Measurements from ENCODE around the gene HAL.

GRCh38 chr12:95956557-95957145, 39.5 kb downstream of the HAL start:
- TF ChIP-seq FOSL1 (IDR thresholded peaks at IDR 0.05; ENCODE audit: insufficient read depth, low read depth, low read length) (no peak), EP300 (IDR thresholded peaks at IDR 0.05; ENCODE audit: borderline replicate concordance in 1 of 2, low read depth in 2 of 2, low read length in 2 of 2) (no peak), CHD1 (IDR thresholded peaks at IDR 0.05; ENCODE audit: low read depth, low read length) (no peak), POLR2A (IDR thresholded peaks at IDR 0.05; ENCODE audit: control extremely low read depth in 1 of 2, low read depth in 2 of 2, low read length in 2 of 2) (no peak), CTCF (IDR thresholded peaks at IDR 0.05; ENCODE audit: control extremely low read depth in 1 of 3, insufficient read depth in 1 of 3, low read depth in 1 of 3, low read length in 3 of 3) (no peak), CHD2 (IDR thresholded peaks at IDR 0.05; ENCODE audit: low read length) (no peak), TAF1 (IDR thresholded peaks at IDR 0.05; ENCODE audit: low read depth, low read length) (no peak), RXRA (IDR thresholded peaks at IDR 0.05; ENCODE audit: insufficient read depth, low read depth, low read length) (no peak), MAX (IDR thresholded peaks at IDR 0.05) (no peak), KDM5A (IDR thresholded peaks at IDR 0.05; ENCODE audit: low read length) (no peak)
